ENCODE data around the gene EIF2B2.

Gene EIF2B2

DNA sequence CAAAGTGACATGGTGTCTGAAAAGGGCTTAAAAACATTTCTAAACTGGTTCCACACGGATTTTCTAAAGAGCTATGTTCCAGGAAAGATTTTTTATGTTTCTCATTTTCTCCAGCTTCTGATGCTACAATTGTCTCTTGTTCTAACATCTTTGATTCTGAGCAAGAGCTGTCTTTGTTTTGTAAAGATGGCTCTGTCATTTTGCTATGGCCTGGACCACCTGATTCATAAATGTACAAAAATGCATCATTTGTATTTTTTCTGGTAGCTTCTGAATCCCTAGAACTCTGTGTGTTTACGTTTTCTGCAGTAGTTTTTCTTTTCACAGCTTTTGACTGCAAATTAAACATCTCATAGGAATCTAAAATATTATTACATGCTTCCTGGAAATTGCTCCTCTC is 45.4 kb downstream of the EIF2B2 start:
- no peak for FAIRE-seq
- no peak for TF ChIP-seq CTCF (IDR thresholded peaks at IDR 0.05; ENCODE audit: insufficient read depth, missing control alignments)
- no peak for DNase-seq (ENCODE audit: insufficient read length, low spot score)

DNA sequence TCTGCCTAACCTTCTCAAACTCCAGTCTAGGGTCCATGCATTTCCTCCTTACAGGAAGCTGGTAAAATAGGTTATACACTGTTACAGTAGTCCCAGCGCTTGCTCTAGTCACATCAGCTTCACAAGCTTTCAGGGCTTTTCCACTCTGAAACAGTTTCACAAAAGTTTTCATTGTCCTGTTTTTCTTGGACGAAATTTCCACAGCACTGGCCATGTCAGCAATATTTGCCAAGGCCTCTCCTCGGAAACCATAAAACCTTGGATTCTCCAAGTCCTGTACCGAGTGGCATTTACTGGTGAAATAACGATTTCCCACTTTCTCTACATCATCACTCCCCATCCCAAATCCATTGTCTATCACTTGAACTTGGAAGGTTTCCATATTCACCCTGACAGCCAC is 46.4 kb downstream of the EIF2B2 start:
- DNase-seq (ENCODE audit: insufficient read length, low spot score), result no peak
- no peak for TF ChIP-seq CTCF (IDR thresholded peaks at IDR 0.05; ENCODE audit: insufficient read depth, missing control alignments)
- no peak for FAIRE-seq

DNA sequence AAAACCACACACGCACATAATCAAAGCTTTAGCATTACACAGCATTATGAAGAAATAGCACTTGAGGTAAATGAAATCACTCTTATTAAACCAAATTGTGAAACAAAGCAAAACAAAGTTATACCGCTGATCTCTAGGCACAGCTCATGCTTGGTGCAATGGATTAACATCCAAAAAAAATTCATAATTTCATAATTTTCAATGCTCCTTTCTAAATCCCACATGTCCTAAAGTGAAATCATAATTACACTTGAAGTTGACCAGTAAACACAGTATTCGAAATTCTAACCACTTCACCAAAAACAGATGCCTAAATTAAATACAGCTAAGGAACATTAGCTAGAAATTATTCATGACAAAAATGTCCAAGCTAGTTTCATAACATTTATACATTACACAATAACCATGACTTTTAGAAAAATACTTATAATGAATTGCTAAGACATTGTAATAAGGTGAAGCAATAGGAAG is 47.0 kb downstream of the EIF2B2 start:
- no peak for FAIRE-seq
- TF ChIP-seq CTCF (IDR thresholded peaks at IDR 0.05; ENCODE audit: insufficient read depth, missing control alignments), result no peak
- no peak for DNase-seq (ENCODE audit: insufficient read length, low spot score)

DNA sequence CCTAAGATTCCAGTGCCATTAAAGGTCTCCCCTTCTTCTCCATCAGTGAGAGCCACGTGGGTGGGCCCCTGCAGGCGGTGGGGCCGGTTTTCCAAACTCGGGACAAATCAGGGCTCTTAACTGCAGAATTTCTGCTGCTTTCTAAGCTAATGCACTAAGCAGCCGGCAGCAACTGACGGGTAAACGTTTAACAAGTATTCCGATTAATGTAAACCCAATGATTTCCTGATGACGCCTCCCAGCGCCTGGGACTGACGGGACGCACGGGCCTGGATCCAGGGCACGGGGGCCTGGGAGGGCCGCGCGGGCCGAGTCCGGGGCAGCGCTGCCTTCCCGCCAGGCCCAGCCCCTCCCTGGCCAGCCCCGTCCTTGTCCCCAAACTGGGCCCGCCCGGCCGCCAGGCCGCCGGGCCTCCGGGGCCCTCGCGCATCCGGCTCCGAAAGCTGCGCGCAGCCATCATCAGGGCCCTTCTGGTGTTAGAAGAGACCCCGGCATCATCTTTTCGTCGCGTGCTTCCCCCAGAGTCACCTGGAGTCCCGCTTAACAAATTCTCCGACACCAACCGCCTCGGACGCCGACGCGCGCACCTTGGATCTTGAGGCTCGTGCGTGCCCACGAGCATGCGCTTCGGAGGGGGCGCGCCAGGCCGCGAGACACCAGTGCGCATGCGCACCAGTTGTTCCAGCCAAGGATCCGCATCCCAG is 48.3 kb downstream of the EIF2B2 start, which contains the start of gene MLH3:
Gene MLH3 (minus strand): TSS at position 616 of the 704 bp plus-strand sequence. CDS start 1,812 bp downstream, outside the sequence.
- DNase-seq (ENCODE audit: insufficient read length, low spot score), result peak; percentile 63
- FAIRE-seq, result no peak

GRCh38 chr14:75051556-75051899 is 48.8 kb downstream of the EIF2B2 start:
- no peak for TF ChIP-seq CTCF (IDR thresholded peaks at IDR 0.05; ENCODE audit: insufficient read depth, missing control alignments)
- DNase-seq (ENCODE audit: insufficient read length, low spot score) (no peak), FAIRE-seq (no peak)

More for the DNA sequence above, 48.3 kb downstream of the EIF2B2 start, which contains the start of gene MLH3:
- TF ChIP-seq CTCF (IDR thresholded peaks at IDR 0.05; ENCODE audit: insufficient read depth, missing control alignments), result no peak

DNA sequence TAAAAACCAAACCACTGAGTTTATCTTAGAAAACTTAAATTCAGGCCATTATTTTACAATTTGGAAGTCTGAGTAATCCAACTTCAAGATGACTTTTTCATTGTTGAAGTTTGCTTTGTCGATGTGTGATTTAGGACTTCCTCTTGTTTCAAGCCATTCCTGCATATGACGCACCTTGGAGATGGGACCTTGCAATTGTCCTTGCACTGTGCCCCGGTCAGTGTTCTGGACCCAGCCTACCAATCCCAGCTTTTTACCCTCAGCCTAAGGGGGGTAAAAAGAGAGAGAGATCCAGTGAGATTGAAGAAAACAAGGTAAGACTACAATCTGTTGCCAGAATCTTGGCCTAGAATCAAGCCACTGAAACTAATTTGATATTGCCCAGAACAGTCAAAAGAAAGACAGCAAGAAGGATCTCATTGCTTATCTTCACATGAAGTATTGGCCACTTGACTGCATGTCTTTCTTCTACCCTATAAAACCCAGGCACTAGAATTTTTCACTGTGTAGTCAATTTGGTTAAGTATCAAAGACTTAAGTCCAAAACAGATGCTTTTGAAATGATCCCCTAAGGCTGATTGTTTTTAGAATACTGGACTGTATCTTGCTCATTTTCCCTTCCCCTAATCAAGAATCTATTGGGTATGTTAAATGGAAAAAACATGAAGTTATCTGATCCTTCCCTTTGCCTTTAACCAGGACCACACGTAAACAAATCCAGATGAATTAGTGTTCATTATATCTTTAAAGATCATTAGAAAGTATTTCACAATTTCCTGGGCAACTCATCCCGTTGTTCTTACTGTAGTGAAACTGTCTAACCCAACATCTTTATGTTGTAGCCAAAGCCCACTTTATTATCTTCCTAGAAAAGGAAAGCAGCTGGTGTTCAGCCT is 50.9 kb downstream of the EIF2B2 start:
- TF ChIP-seq CTCF (IDR thresholded peaks at IDR 0.05; ENCODE audit: insufficient read depth, missing control alignments), result no peak
- FAIRE-seq, result no peak
- DNase-seq (ENCODE audit: insufficient read length, low spot score), result no peak
